Erythroblast (primary cell): Measurements from ENCODE around the gene LONRF3.

Source experiments
- DNase-seq, 2 experiments: peaks; one replicate each; lab custom pipeline; 2025; lab: John Stamatoyannopoulos, UW
- GATA1 ChIP-seq: IDR thresholded peaks from 2 replicates; pipeline ENCODE4 v1.6.1; 2011; ENCODE audit warnings: low read depth, mild to moderate bottlenecking, control low read depth, low read length, moderate library complexity
- POLR2A ChIP-seq: IDR thresholded peaks from 2 replicates; pipeline ENCODE4 v1.6.1; 2011; ENCODE audit warnings: mild to moderate bottlenecking, low read length

The LONRF3 gene

GRCh38 chrX:119030990-119031389, 56.6 kb downstream of the LONRF3 start:
- no peak for DNase-seq
- TF ChIP-seq GATA1 (no peak), POLR2A (no peak)

- no peak for DNase-seq
- TF ChIP-seq POLR2A (no peak), GATA1 (no peak)
Observed at GRCh38 chrX:119036107-119037029, 62.0 kb downstream of the LONRF3 start.

GRCh38 chrX:119040432-119040831, 66.0 kb downstream of the LONRF3 start:
- DNase-seq, result no peak
- no peak for TF ChIP-seq GATA1
- TF ChIP-seq POLR2A, result no peak

- TF ChIP-seq POLR2A, result no peak
- TF ChIP-seq GATA1, result no peak
- peak in 1 of 2 experiments; percentile 2 for DNase-seq
Observed at GRCh38 chrX:119041175-119041574, 66.8 kb downstream of the LONRF3 start.

GRCh38 chrX:119042040-119042439, 67.6 kb downstream of the LONRF3 start:
- no peak for DNase-seq
- TF ChIP-seq POLR2A (no peak), GATA1 (no peak)

GRCh38 chrX:119042996-119043395, 68.6 kb downstream of the LONRF3 start:
- DNase-seq, result no peak
- no peak for TF ChIP-seq GATA1
- TF ChIP-seq POLR2A, result no peak

- no peak for TF ChIP-seq GATA1
- TF ChIP-seq POLR2A, result no peak
- DNase-seq, result no peak
Observed at GRCh38 chrX:119045884-119046283, 71.5 kb downstream of the LONRF3 start.

- DNase-seq, result no peak
- no peak for TF ChIP-seq POLR2A
- no peak for TF ChIP-seq GATA1
Observed at GRCh38 chrX:119055687-119056086, 81.3 kb downstream of the LONRF3 start.

GRCh38 chrX:119062750-119063374, 88.4 kb downstream of the LONRF3 start:
- DNase-seq, result no peak
- TF ChIP-seq POLR2A, result no peak
- TF ChIP-seq GATA1, result no peak

GRCh38 chrX:119063428-119063827, 89.0 kb downstream of the LONRF3 start:
- no peak for DNase-seq
- TF ChIP-seq GATA1 (no peak), POLR2A (no peak)

- TF ChIP-seq GATA1 (no peak), POLR2A (no peak)
- peak; percentile 6 to 17 for DNase-seq
Observed at GRCh38 chrX:119067023-119067739, 92.8 kb downstream of the LONRF3 start.
